Measurements from ENCODE around the gene CFAP61.

CFAP61 gene

DNA sequence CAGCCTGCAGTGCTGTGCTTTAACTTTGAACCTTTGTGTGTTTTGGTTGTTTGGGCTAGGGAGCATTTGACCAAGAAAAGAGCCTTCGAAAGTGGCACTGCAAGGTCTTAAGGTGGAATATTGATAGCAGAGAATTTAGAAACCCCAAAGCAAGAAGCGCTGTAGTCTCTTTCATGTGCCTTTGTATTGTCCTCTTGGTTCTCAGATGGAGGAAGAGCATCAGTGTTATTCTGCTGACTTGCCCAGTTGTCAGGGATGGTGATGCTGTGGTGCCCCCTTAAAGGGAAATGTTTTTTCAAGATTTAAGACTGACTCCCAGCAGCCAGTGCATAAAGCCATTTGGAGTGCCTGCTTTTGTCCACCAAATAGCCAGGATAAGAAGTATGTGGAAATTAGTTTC, 212.9 kb downstream of the CFAP61 start:
- TF ChIP-seq CTCF (IDR thresholded peaks at IDR 0.05; ENCODE audit: low read depth, low read length) (no peak), MYC (IDR thresholded peaks at IDR 0.05; ENCODE audit: low read depth, low read length) (no peak), POLR2A (IDR thresholded peaks at IDR 0.05; ENCODE audit: extremely low read depth, insufficient read length) (no peak), MAX (IDR thresholded peaks at IDR 0.05; ENCODE audit: low read depth, low read length) (no peak)
- no peak for DNase-seq (ENCODE audit: low read depth)

DNA sequence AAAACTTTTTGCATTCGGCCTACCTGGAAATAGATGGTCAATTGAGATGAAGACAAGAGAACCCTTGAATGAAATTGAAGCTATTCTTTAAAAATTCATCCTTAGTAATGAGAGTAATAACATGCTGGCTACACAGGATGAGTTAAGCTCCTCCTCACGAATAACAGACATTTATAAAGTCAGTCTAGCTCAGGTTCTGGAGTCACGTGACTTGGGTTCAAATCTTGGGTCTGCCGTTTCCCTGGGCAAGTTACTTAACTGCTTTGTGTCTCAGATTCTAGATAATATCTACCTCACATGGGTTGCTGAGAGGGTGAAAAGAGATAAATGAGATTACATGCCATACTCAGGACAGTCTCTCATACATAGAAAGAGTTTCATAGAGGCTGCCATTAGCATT, 214.2 kb downstream of the CFAP61 start:
- TF ChIP-seq POLR2A (IDR thresholded peaks at IDR 0.05; ENCODE audit: extremely low read depth, insufficient read length) (no peak), CTCF (IDR thresholded peaks at IDR 0.05; ENCODE audit: low read depth, low read length) (no peak), MAX (IDR thresholded peaks at IDR 0.05; ENCODE audit: low read depth, low read length) (no peak), MYC (IDR thresholded peaks at IDR 0.05; ENCODE audit: low read depth, low read length) (no peak)
- no peak for DNase-seq (ENCODE audit: low read depth)
- H3K4me3 ChIP-seq (ENCODE audit: low read depth, low read length): no peak overlapping the region

More for the DNA sequence above, 212.9 kb downstream of the CFAP61 start:
- no peak overlapping the region for H3K4me3 ChIP-seq (ENCODE audit: low read depth, low read length)

- DNase-seq (ENCODE audit: low read depth): no peak
- H3K4me3 ChIP-seq (ENCODE audit: low read depth, low read length): no peak overlapping the region
- TF ChIP-seq POLR2A (IDR thresholded peaks at IDR 0.05; ENCODE audit: extremely low read depth, insufficient read length): no peak
- no peak for TF ChIP-seq MYC (IDR thresholded peaks at IDR 0.05; ENCODE audit: low read depth, low read length)
- TF ChIP-seq CTCF (IDR thresholded peaks at IDR 0.05; ENCODE audit: low read depth, low read length): no peak
- no peak for TF ChIP-seq MAX (IDR thresholded peaks at IDR 0.05; ENCODE audit: low read depth, low read length)
Measured at GRCh38 chr20:20267685-20268370, 215.5 kb downstream of the CFAP61 start.

DNA sequence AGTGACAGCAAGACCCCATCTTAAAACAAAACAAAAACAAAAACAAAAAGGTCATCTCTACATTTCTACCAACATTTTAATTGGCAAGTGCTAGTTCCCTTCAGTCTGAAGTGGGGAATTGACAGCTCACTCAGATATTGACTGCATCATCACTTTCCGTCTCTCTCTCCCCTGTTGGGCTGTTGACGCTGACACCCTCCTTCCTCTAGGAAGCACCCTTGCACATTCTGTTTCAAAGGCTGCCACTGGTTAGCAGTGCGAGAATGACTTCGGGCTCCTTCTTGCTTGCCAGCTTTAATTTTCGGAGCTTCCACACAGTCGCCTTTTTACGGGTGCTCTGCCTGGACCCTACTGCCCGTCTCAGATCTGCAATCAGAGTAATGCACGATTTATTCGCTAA, 218.9 kb downstream of the CFAP61 start:
- H3K4me3 ChIP-seq (ENCODE audit: low read depth, low read length): no peak overlapping the region
- TF ChIP-seq MAX (IDR thresholded peaks at IDR 0.05; ENCODE audit: low read depth, low read length): no peak
- TF ChIP-seq MYC (IDR thresholded peaks at IDR 0.05; ENCODE audit: low read depth, low read length): no peak
- DNase-seq (ENCODE audit: low read depth): no peak

GRCh38 chr20:20272686-20273085, 220.4 kb downstream of the CFAP61 start:
- no peak for TF ChIP-seq POLR2A (IDR thresholded peaks at IDR 0.05; ENCODE audit: extremely low read depth, insufficient read length)
- no peak for TF ChIP-seq MAX (IDR thresholded peaks at IDR 0.05; ENCODE audit: low read depth, low read length)
- no peak for TF ChIP-seq CTCF (IDR thresholded peaks at IDR 0.05; ENCODE audit: low read depth, low read length)
- TF ChIP-seq MYC (IDR thresholded peaks at IDR 0.05; ENCODE audit: low read depth, low read length): no peak
- H3K4me3 ChIP-seq (ENCODE audit: low read depth, low read length): no peak overlapping the region
- no peak for DNase-seq (ENCODE audit: low read depth)

DNA sequence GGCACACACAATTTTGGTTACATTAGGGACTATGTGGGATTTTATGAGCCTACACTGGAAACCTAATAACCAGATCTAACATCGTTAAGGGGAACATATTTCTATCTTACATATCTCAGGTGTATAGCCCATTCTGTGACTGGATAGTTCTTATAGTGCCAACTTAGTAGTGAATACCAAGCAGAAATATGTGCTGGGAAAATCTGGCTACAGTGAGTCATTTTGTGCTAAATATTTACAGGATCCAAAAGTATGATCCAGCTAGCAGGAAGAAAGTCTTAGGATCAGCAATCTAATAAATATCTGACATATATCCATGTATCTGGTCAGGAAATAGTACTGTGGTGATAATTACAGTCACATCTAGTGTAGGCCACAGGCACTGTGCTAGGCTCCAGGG, 221.0 kb downstream of the CFAP61 start:
- no peak for DNase-seq (ENCODE audit: low read depth)
- TF ChIP-seq POLR2A (IDR thresholded peaks at IDR 0.05; ENCODE audit: extremely low read depth, insufficient read length) (no peak), CTCF (IDR thresholded peaks at IDR 0.05; ENCODE audit: low read depth, low read length) (no peak), MYC (IDR thresholded peaks at IDR 0.05; ENCODE audit: low read depth, low read length) (no peak), MAX (IDR thresholded peaks at IDR 0.05; ENCODE audit: low read depth, low read length) (no peak)
- H3K4me3 ChIP-seq (ENCODE audit: low read depth, low read length): no peak overlapping the region

Measured in NB4 (cell line).